Activated T-cell treated with anti-CD3 and anti-CD28 coated beads, Interleukin-2, amount 50 U/mL, for 24 hours (primary cell): ENCODE data around the gene GRP.

Source experiments
- DNase-seq: peaks from one replicate; pipeline ENCODE4 v3.0.0-alpha.2; 2020
- H3K27ac Mint-ChIP-seq: 2 replicates; pipeline ENCODE4 v1.8.0; 2020; ENCODE audit warnings: mild to moderate bottlenecking, mixed read lengths
- H3K27me3 Mint-ChIP-seq: 2 replicates; pipeline ENCODE4 v1.8.0; 2020; ENCODE audit warnings: mixed read lengths
- H3K36me3 Mint-ChIP-seq: 2 replicates; pipeline ENCODE4 v1.8.0; 2020; ENCODE audit warnings: low read depth, mixed read lengths
- H3K4me1 Mint-ChIP-seq: 2 replicates; pipeline ENCODE4 v1.8.0; 2020; ENCODE audit warnings: low read depth, mixed read lengths
- H3K4me3 Mint-ChIP-seq: 2 replicates; pipeline ENCODE4 v1.8.0; 2020; ENCODE audit warnings: mild to moderate bottlenecking, moderate library complexity, mixed read lengths
- H3K9me3 Mint-ChIP-seq: 2 replicates; pipeline ENCODE4 v1.8.0; 2020; ENCODE audit warnings: mixed read lengths

Gene GRP

GRCh38 chr18:59219672-59220163, at the start of gene GRP:
GRP (plus strand) TSS chr18:59220158; CDS start chr18:59220266, 108 bp downstream.
- H3K4me3 Mint-ChIP-seq: no peak within 1 kb of the TSS
- H3K4me1 Mint-ChIP-seq: peaks cover 11% of the 10 kb centered on the region
- no peak for DNase-seq
- H3K27ac Mint-ChIP-seq: no peak within 1 kb of the TSS
- no peaks in the 10 kb centered on the region for H3K36me3 Mint-ChIP-seq
- H3K9me3 Mint-ChIP-seq: no peaks in the 10 kb centered on the region
- H3K27me3 Mint-ChIP-seq: peaks cover 85% of the 10 kb centered on the region

- DNase-seq: no peak
- Mint-ChIP-seq H3K27ac (no peak overlapping the region), H3K9me3 (peaks cover 21% of the 10 kb centered on the region), H3K27me3 (peaks cover 27% of the 10 kb centered on the region), H3K4me3 (no peak overlapping the region), H3K4me1 (no peaks in the 10 kb centered on the region), H3K36me3 (no peaks in the 10 kb centered on the region)
Measured at GRCh38 chr18:59172664-59173249, 47.2 kb upstream of the GRP start.

- H3K4me3 Mint-ChIP-seq: no peak overlapping the region
- DNase-seq: no peak
- H3K27ac Mint-ChIP-seq: no peak overlapping the region
- H3K9me3 Mint-ChIP-seq: peaks cover 12% of the 10 kb centered on the region
- no peaks in the 10 kb centered on the region for H3K36me3 Mint-ChIP-seq
- H3K27me3 Mint-ChIP-seq: peaks cover 44% of the 10 kb centered on the region
- no peaks in the 10 kb centered on the region for H3K4me1 Mint-ChIP-seq
Measured at GRCh38 chr18:59177485-59177884, 42.5 kb upstream of the GRP start.

- no peaks in the 10 kb centered on the region for H3K9me3 Mint-ChIP-seq
- H3K4me1 Mint-ChIP-seq: no peaks in the 10 kb centered on the region
- no peaks in the 10 kb centered on the region for H3K36me3 Mint-ChIP-seq
- no peak overlapping the region for H3K27ac Mint-ChIP-seq
- peaks cover 49% of the 10 kb centered on the region for H3K27me3 Mint-ChIP-seq
- no peak overlapping the region for H3K4me3 Mint-ChIP-seq
- no peak for DNase-seq
Measured at GRCh38 chr18:59180150-59180845, 39.7 kb upstream of the GRP start.

- H3K9me3 Mint-ChIP-seq: no peaks in the 10 kb centered on the region
- no peak overlapping the region for H3K4me3 Mint-ChIP-seq
- H3K36me3 Mint-ChIP-seq: no peaks in the 10 kb centered on the region
- no peak for DNase-seq
- peaks cover 37% of the 10 kb centered on the region for H3K27me3 Mint-ChIP-seq
- no peak overlapping the region for H3K27ac Mint-ChIP-seq
- no peaks in the 10 kb centered on the region for H3K4me1 Mint-ChIP-seq
Measured at GRCh38 chr18:59182673-59183072, 37.3 kb upstream of the GRP start.

GRCh38 chr18:59189008-59189407, 30.9 kb upstream of the GRP start:
- no peaks in the 10 kb centered on the region for H3K4me1 Mint-ChIP-seq
- H3K27me3 Mint-ChIP-seq: peaks cover 9% of the 10 kb centered on the region
- H3K4me3 Mint-ChIP-seq: no peak overlapping the region
- no peaks in the 10 kb centered on the region for H3K36me3 Mint-ChIP-seq
- H3K27ac Mint-ChIP-seq: no peak overlapping the region
- no peaks in the 10 kb centered on the region for H3K9me3 Mint-ChIP-seq
- DNase-seq: no peak

- Mint-ChIP-seq H3K4me1 (no peaks in the 10 kb centered on the region), H3K9me3 (no peaks in the 10 kb centered on the region), H3K36me3 (no peaks in the 10 kb centered on the region), H3K27ac (no peak overlapping the region), H3K27me3 (peaks cover 4% of the 10 kb centered on the region), H3K4me3 (no peak overlapping the region)
- no peak for DNase-seq
Measured at GRCh38 chr18:59189746-59190145, 30.2 kb upstream of the GRP start.

GRCh38 chr18:59196161-59196725, 23.7 kb upstream of the GRP start:
- no peaks in the 10 kb centered on the region for H3K36me3 Mint-ChIP-seq
- H3K9me3 Mint-ChIP-seq: no peaks in the 10 kb centered on the region
- H3K4me3 Mint-ChIP-seq: no peak overlapping the region
- H3K27ac Mint-ChIP-seq: no peak overlapping the region
- no peak for DNase-seq
- H3K27me3 Mint-ChIP-seq: peaks cover 33% of the 10 kb centered on the region
- H3K4me1 Mint-ChIP-seq: no peaks in the 10 kb centered on the region

GRCh38 chr18:59197636-59198035, 22.3 kb upstream of the GRP start:
- no peak for DNase-seq
- H3K27me3 Mint-ChIP-seq: peaks cover 35% of the 10 kb centered on the region
- H3K4me1 Mint-ChIP-seq: no peaks in the 10 kb centered on the region
- H3K9me3 Mint-ChIP-seq: no peaks in the 10 kb centered on the region
- no peak overlapping the region for H3K4me3 Mint-ChIP-seq
- H3K27ac Mint-ChIP-seq: no peak overlapping the region
- no peaks in the 10 kb centered on the region for H3K36me3 Mint-ChIP-seq

- Mint-ChIP-seq H3K27me3 (peaks cover 31% of the 10 kb centered on the region), H3K9me3 (no peaks in the 10 kb centered on the region), H3K27ac (no peak overlapping the region), H3K36me3 (no peaks in the 10 kb centered on the region), H3K4me3 (no peak overlapping the region), H3K4me1 (no peaks in the 10 kb centered on the region)
- no peak for DNase-seq
Measured at GRCh38 chr18:59198215-59198614, 21.7 kb upstream of the GRP start.

- H3K9me3 Mint-ChIP-seq: no peaks in the 10 kb centered on the region
- peaks cover 27% of the 10 kb centered on the region for H3K27me3 Mint-ChIP-seq
- no peak overlapping the region for H3K4me3 Mint-ChIP-seq
Measured at GRCh38 chr18:59200787-59201186, 19.2 kb upstream of the GRP start.

GRCh38 chr18:59202258-59202820, 17.6 kb upstream of the GRP start:
- Mint-ChIP-seq H3K4me1 (no peaks in the 10 kb centered on the region), H3K27me3 (peaks cover 30% of the 10 kb centered on the region), H3K4me3 (no peak overlapping the region)

More at GRCh38 chr18:59200787-59201186, 19.2 kb upstream of the GRP start:
- Mint-ChIP-seq H3K36me3 (no peaks in the 10 kb centered on the region), H3K27ac (no peak overlapping the region), H3K4me1 (no peaks in the 10 kb centered on the region)
- no peak for DNase-seq

GRCh38 chr18:59207506-59207905, 12.5 kb upstream of the GRP start:
- peaks cover 30% of the 10 kb centered on the region for H3K27me3 Mint-ChIP-seq
- no peaks in the 10 kb centered on the region for H3K9me3 Mint-ChIP-seq
- no peak for DNase-seq
- no peaks in the 10 kb centered on the region for H3K4me1 Mint-ChIP-seq
- no peak overlapping the region for H3K4me3 Mint-ChIP-seq
- no peak overlapping the region for H3K27ac Mint-ChIP-seq
- no peaks in the 10 kb centered on the region for H3K36me3 Mint-ChIP-seq

More at GRCh38 chr18:59202258-59202820, 17.6 kb upstream of the GRP start:
- no peak for DNase-seq
- Mint-ChIP-seq H3K36me3 (no peaks in the 10 kb centered on the region), H3K27ac (no peak overlapping the region), H3K9me3 (no peaks in the 10 kb centered on the region)

- Mint-ChIP-seq H3K36me3 (no peaks in the 10 kb centered on the region), H3K27me3 (peaks cover 34% of the 10 kb centered on the region), H3K4me1 (no peaks in the 10 kb centered on the region), H3K4me3 (no peak overlapping the region), H3K9me3 (no peaks in the 10 kb centered on the region), H3K27ac (no peak overlapping the region)
- DNase-seq: no peak
Measured at GRCh38 chr18:59208602-59209125, 11.3 kb upstream of the GRP start.

- H3K27ac Mint-ChIP-seq: no peak overlapping the region
- H3K4me1 Mint-ChIP-seq: no peaks in the 10 kb centered on the region
- H3K36me3 Mint-ChIP-seq: no peaks in the 10 kb centered on the region
- no peak for DNase-seq
- no peaks in the 10 kb centered on the region for H3K9me3 Mint-ChIP-seq
- peaks cover 47% of the 10 kb centered on the region for H3K27me3 Mint-ChIP-seq
- H3K4me3 Mint-ChIP-seq: no peak overlapping the region
Measured at GRCh38 chr18:59210299-59210698, 9.7 kb upstream of the GRP start.
